HCT116 (cell line): ENCODE results near the gene BAHD1. TPM values are rescaled to one million over a fixed set of nuclear protein-coding genes. Genes with fewer than 3 reads are reported as not detected.

Experiments used
- ATAC-seq: fragments of 200-7000 bp; cut with Tn5 transposase; 2 replicates; pipeline ENCODE4 v1.9.1; 2020; ENCODE audit warnings: mild to moderate bottlenecking, moderate library complexity
- BruUV-seq: library from RNA; stranded (reverse); fragments of 400-500 nt; replicated peaks from 2 replicates; lab custom pipeline; 2021; lab: Mats Ljungman, UMichigan
- CTCF ChIA-PET: fragments of 300-600 bp; sonication (Branson Sonifier 250); formaldehyde crosslinking; loops from one replicate; lab custom pipeline; 2021; ENCODE audit warnings: antibody characterized with exemption; lab: Charles Lee
- POLR2A ChIA-PET: fragments of 300-600, 350-600 bp; sonication (Branson Sonifier 250); formaldehyde crosslinking; loops from one replicate; lab custom pipeline; 2021; ENCODE audit warnings: antibody characterized with exemption; lab: Charles Lee
- RAD21 ChIA-PET, 2 experiments: fragments of 300-600 bp; sonication (Branson Sonifier 250); formaldehyde crosslinking; loops; one replicate each; lab custom pipeline; 2023; ENCODE audit warnings: low total read pairs in 2 of 2; ENCODE audit not compliant: uncharacterized antibody in 2 of 2, unreplicated experiment in 2 of 2, low non-redundant PET in 1 of 2; lab: Charles Lee
- DNase-seq: peaks from one replicate; pipeline ENCODE4 v3.0.0-alpha.2; 2010; ENCODE audit warnings: low read depth, low spot score
- H2AFZ ChIP-seq: fragments of 200-600 bp; shearing (Covaris generic), sonication (generic); 2 replicates; pipeline ENCODE4 v1.6.1; 2017; ENCODE audit warnings: low read depth, mixed run types, mixed read lengths, antibody characterized with exemption, low read length; ENCODE audit not compliant: poor library complexity, severe bottlenecking
- H3K27ac ChIP-seq: 2 replicates; pipeline ENCODE4 v1.5.1; 2012; ENCODE audit warnings: low read depth, low read length
- H3K27me3 ChIP-seq: fragments of 200-600 bp; sonication (generic); 2 replicates; pipeline ENCODE4 v1.6.1; 2016; ENCODE audit warnings: mixed run types, low read length, mixed read lengths; ENCODE audit not compliant: insufficient read depth
- H3K36me3 ChIP-seq, 2 experiments: fragments of 200-500 bp in 1 of 2; fragments of 200-600 bp in 1 of 2; sonication (Bioruptor generic) in 1 of 2; sonication (generic) in 1 of 2; 2 replicates each; pipeline versions ENCODE4 v1.5.1 to v1.6.1; 2014 to 2016; ENCODE audit warnings: low read length in 2 of 2, inconsistent platforms in 1 of 2, mixed read lengths in 1 of 2, mixed run types in 1 of 2; ENCODE audit not compliant: insufficient read depth in 2 of 2, control insufficient read depth in 1 of 2
- H3K4me1 ChIP-seq, 2 experiments: fragments of 200-600 bp in 1 of 2; sonication (generic) in 1 of 2; 2 replicates each; pipeline versions ENCODE4 v1.5.1 to v1.6.1; 2012 to 2017; ENCODE audit warnings: low read length in 2 of 2, inconsistent platforms in 1 of 2, mild to moderate bottlenecking in 1 of 2, mixed read lengths in 1 of 2, mixed run types in 1 of 2, moderate library complexity in 1 of 2; ENCODE audit not compliant: insufficient read depth in 2 of 2, control insufficient read depth in 1 of 2
- H3K4me2 ChIP-seq: fragments of 200-600 bp; sonication (generic); 2 replicates; pipeline ENCODE4 v1.6.1; 2017; ENCODE audit warnings: mixed run types, low read length, mixed read lengths
- H3K4me3 ChIP-seq, 2 experiments: fragments of 200-600 bp in 1 of 2; sonication (generic) in 1 of 2; replicated peaks in 1 of 2; 2 replicates each; pipeline ENCODE4 v1.5.1; 2011 to 2016; ENCODE audit warnings: low read length in 2 of 2, control low read depth in 1 of 2, low read depth in 1 of 2, mild to moderate bottlenecking in 1 of 2, mixed read lengths in 1 of 2, mixed run types in 1 of 2
- H3K79me2 ChIP-seq: fragments of 200-600 bp; sonication (generic); 2 replicates; pipeline ENCODE4 v1.6.1; 2017; ENCODE audit warnings: mild to moderate bottlenecking, mixed run types, low read length, moderate library complexity, mixed read lengths; ENCODE audit not compliant: insufficient read depth
- H3K9ac ChIP-seq: fragments of 200-600 bp; sonication (generic); 2 replicates; pipeline ENCODE4 v1.6.1; 2016; ENCODE audit warnings: low read length, mixed read lengths
- H3K9me2 ChIP-seq: fragments of 200-600 bp; sonication (generic), shearing (Covaris generic); 2 replicates; pipeline ENCODE4 v1.6.1; 2017; ENCODE audit warnings: mixed run types, mild to moderate bottlenecking, moderate library complexity; ENCODE audit not compliant: insufficient read depth
- H3K9me3 ChIP-seq, 2 experiments: fragments of 200-500 bp in 1 of 2; fragments of 200-600 bp in 1 of 2; sonication (Bioruptor generic) in 1 of 2; sonication (generic) in 1 of 2; 2 replicates each; pipeline ENCODE4 v1.6.1; 2014 to 2017; ENCODE audit warnings: low read length in 2 of 2, mixed read lengths in 2 of 2, inconsistent platforms in 1 of 2, low read depth in 1 of 2, mild to moderate bottlenecking in 1 of 2, mixed run types in 1 of 2, moderate library complexity in 1 of 2; ENCODE audit not compliant: control insufficient read depth in 1 of 2, insufficient read depth in 1 of 2
- H4K20me1 ChIP-seq: fragments of 200-600 bp; sonication (generic), shearing (Covaris generic); 2 replicates; pipeline ENCODE4 v1.6.1; 2017; ENCODE audit warnings: mixed run types, mild to moderate bottlenecking, moderate library complexity; ENCODE audit not compliant: insufficient read depth
- CEBPB ChIP-seq: IDR thresholded peaks from 2 replicates; pipeline ENCODE4 v1.6.1; 2012; ENCODE audit warnings: low read depth
- EGR1 ChIP-seq: IDR thresholded peaks from 2 replicates; pipeline ENCODE4 v1.6.1; 2012; ENCODE audit warnings: low read depth
- FOSL1 ChIP-seq: IDR thresholded peaks from 2 replicates; pipeline ENCODE4 v1.6.1; 2012; ENCODE audit warnings: low read depth
- POLR2A ChIP-seq: IDR thresholded peaks from 2 replicates; pipeline ENCODE4 v1.7.0; 2011; ENCODE audit warnings: borderline replicate concordance; ENCODE audit not compliant: insufficient read depth, insufficient read length; ENCODE audit errors: extremely low read depth
- POLR2AphosphoS5 ChIP-seq: IDR thresholded peaks from 2 replicates; pipeline ENCODE4 v1.6.1; 2011; ENCODE audit warnings: mild to moderate bottlenecking, low read depth, low read length, moderate library complexity
- RAD21 ChIP-seq: IDR thresholded peaks from 2 replicates; pipeline ENCODE4 v1.6.1; 2012; ENCODE audit warnings: low read depth, mild to moderate bottlenecking
- REST ChIP-seq: IDR thresholded peaks from 2 replicates; pipeline ENCODE4 v1.6.1; 2012; ENCODE audit warnings: low read depth
- SIN3A ChIP-seq: IDR thresholded peaks from 2 replicates; pipeline ENCODE4 v1.6.1; 2012; ENCODE audit warnings: low read depth
- SRF ChIP-seq: IDR thresholded peaks from 2 replicates; pipeline ENCODE4 v1.6.1; 2012; ENCODE audit warnings: low read depth
- TCF7L2 ChIP-seq: IDR thresholded peaks from 2 replicates; pipeline ENCODE4 v1.7.0; 2011; ENCODE audit warnings: borderline replicate concordance, inconsistent platforms; ENCODE audit not compliant: insufficient read depth, insufficient read length; ENCODE audit errors: extremely low read depth
- YY1 ChIP-seq: IDR thresholded peaks from 2 replicates; pipeline ENCODE4 v1.6.1; 2011; ENCODE audit warnings: low read length, low read depth, moderate library complexity, mild to moderate bottlenecking; ENCODE audit not compliant: insufficient replicate concordance; ENCODE audit errors: extremely low read depth
- ZNF274 ChIP-seq: fragments of 200-500 bp; sonication (Bioruptor generic); IDR thresholded peaks from 2 replicates; pipeline ENCODE4 v1.6.1; 2014; ENCODE audit warnings: mild to moderate bottlenecking, low read depth, low read length, inconsistent platforms
- intact Hi-C: fragments of 100-400 bp; cut with micrococcal nuclease; formaldehyde crosslinking; loops from 2 replicates; pipeline ENCODE4 v1.10.0; 2022
- total RNA-seq: library from RNA; stranded (reverse); gene quantifications from one replicate; pipeline ENCODE4 v1.2.1, GENCODE V29; 2021; ENCODE audit not compliant: unreplicated experiment
- TF ChIP-seq, protein P1 (sequence below), 3 experiments: fragments of 200-600 bp in 1 of 3; sonication (generic) in 1 of 3; IDR thresholded peaks in 2 of 3; conservative IDR thresholded peaks in 1 of 3; 2 replicates each; pipeline ENCODE4 v1.5.1; 2012 to 2017; ENCODE audit warnings: low read depth in 2 of 3, low read length in 2 of 3, antibody characterized with exemption in 1 of 3, borderline replicate concordance in 1 of 3, control low read depth in 1 of 3, mild to moderate bottlenecking in 1 of 3, mixed read lengths in 1 of 3, mixed run types in 1 of 3, moderate library complexity in 1 of 3; ENCODE audit not compliant: insufficient read depth in 1 of 3
- TF ChIP-seq, protein P2 (sequence below): IDR thresholded peaks from 2 replicates; pipeline ENCODE4 v1.6.1; 2012
- TF ChIP-seq, protein P3 (sequence below): IDR thresholded peaks from 2 replicates; pipeline ENCODE4 v1.6.1; 2012

Gene BAHD1
- total RNA-seq, 1 experiment from 2014 or later = 25.0 TPM

DNA sequence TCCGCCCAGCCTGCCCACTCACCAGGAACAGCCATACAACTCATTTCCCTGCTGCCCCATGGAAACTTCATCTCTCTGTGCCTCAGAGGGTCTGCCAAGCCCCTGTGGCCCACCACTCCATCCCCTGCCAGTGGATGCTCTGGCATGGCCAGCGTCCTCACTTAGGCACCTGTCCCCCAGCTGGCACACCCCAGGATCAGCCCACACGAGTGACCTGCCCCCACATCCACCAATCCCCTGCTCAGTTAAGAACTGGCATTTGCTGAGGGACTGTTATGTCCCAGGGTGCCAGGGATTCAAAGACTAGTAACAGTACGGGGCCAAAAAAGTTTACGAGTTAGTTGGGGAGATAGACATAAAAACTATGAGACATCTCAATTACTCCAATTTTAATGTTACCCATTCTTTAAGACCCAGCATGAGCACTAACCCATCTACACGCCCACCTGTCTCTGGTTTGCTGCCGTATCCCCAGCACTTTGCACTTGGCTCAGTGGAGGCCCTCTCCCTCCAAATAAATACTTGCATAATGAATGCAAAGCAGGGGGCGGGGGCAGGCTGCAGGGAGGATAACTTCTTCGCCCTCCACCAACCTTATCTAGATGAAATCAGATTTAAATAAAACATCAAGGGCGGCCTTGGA is 11.6 kb upstream of the BAHD1 start:
- POLR2A ChIA-PET = no interaction called here
- no peaks in the 10 kb centered on the region for H3K27me3 ChIP-seq
- no peak overlapping the region for H3K27ac ChIP-seq
- no TSS peak for BruUV-seq
- RAD21 ChIA-PET = no interaction called here
- no peak overlapping the region for H2AFZ ChIP-seq
- H3K9ac ChIP-seq = no peak overlapping the region
- no peaks in the 10 kb centered on the region for H3K79me2 ChIP-seq
- H3K36me3 ChIP-seq = no peaks in the 10 kb centered on the region
- no peak overlapping the region for H3K4me2 ChIP-seq
- CTCF ChIA-PET = interaction anchor here (1.5 kb wide), 1 partner anchor 106 kb away, joined by 3 read pairs; no protein-coding TSS in a partner anchor
- no peaks in the 10 kb centered on the region for H4K20me1 ChIP-seq
- no peak for ATAC-seq
- H3K9me3 ChIP-seq = no peaks in the 10 kb centered on the region
- intact Hi-C loops = no loop called here
- no peak for TF ChIP-seq YY1
- no peak for TF ChIP-seq ZNF274
- no peak for TF ChIP-seq RAD21
- TF ChIP-seq FOSL1 = no peak
- no peak for TF ChIP-seq SIN3A
- TF ChIP-seq, protein P1, sequence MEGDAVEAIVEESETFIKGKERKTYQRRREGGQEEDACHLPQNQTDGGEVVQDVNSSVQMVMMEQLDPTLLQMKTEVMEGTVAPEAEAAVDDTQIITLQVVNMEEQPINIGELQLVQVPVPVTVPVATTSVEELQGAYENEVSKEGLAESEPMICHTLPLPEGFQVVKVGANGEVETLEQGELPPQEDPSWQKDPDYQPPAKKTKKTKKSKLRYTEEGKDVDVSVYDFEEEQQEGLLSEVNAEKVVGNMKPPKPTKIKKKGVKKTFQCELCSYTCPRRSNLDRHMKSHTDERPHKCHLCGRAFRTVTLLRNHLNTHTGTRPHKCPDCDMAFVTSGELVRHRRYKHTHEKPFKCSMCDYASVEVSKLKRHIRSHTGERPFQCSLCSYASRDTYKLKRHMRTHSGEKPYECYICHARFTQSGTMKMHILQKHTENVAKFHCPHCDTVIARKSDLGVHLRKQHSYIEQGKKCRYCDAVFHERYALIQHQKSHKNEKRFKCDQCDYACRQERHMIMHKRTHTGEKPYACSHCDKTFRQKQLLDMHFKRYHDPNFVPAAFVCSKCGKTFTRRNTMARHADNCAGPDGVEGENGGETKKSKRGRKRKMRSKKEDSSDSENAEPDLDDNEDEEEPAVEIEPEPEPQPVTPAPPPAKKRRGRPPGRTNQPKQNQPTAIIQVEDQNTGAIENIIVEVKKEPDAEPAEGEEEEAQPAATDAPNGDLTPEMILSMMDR (IDR thresholded peaks at IDR 0.05 in 2 of 3, conservative IDR thresholded peaks at IDR 0.05 in 1 of 3; ENCODE audit: borderline replicate concordance in 1 of 3, insufficient read depth in 1 of 3, low read depth in 2 of 3, low read length in 2 of 3) = no peak
- TF ChIP-seq, protein P2, sequence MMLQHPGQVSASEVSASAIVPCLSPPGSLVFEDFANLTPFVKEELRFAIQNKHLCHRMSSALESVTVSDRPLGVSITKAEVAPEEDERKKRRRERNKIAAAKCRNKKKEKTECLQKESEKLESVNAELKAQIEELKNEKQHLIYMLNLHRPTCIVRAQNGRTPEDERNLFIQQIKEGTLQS = no peak
- no peak for TF ChIP-seq EGR1
- TF ChIP-seq SRF = no peak
- TF ChIP-seq POLR2A = no peak
- TF ChIP-seq, protein P3, sequence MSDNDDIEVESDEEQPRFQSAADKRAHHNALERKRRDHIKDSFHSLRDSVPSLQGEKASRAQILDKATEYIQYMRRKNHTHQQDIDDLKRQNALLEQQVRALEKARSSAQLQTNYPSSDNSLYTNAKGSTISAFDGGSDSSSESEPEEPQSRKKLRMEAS = no peak
- TF ChIP-seq TCF7L2 = no peak
- no peak for TF ChIP-seq CEBPB
- no peak for TF ChIP-seq POLR2AphosphoS5
- no peak for TF ChIP-seq REST
- H3K9me2 ChIP-seq = no peaks in the 10 kb centered on the region
- no peak for DNase-seq
- peaks cover 6 to 11% of the 10 kb centered on the region in 2 experiments; a peak in 3 of 4 replicates for H3K4me1 ChIP-seq
- H3K4me3 ChIP-seq = no peak overlapping the region
